PFSK-1 (cell line): ENCODE data around the gene ZNF133.

ENCODE experiments used
- FOXP2 ChIP-seq: optimal IDR thresholded peaks from 2 replicates; pipeline ENCODE3; 2011; ENCODE audit warnings: borderline replicate concordance, control low read depth, inconsistent platforms; ENCODE audit not compliant: insufficient read depth; ENCODE audit errors: extremely low read length, extremely low read depth
- POLR2AphosphoS5 ChIP-seq: IDR thresholded peaks from 2 replicates; pipeline ENCODE4 v1.6.1; 2012; ENCODE audit warnings: low read depth, mild to moderate bottlenecking, control low read depth, low read length, moderate library complexity
- REST ChIP-seq, 2 experiments: IDR thresholded peaks; 2 replicates each; pipeline versions ENCODE4 v1.6.1 to v1.8.0; 2011 to 2012; ENCODE audit warnings: low read depth in 2 of 2, low read length in 2 of 2, control low read depth in 1 of 2, inconsistent platforms in 1 of 2, mild to moderate bottlenecking in 1 of 2, moderate library complexity in 1 of 2; ENCODE audit not compliant: insufficient read depth in 1 of 2
- SIN3A ChIP-seq: IDR thresholded peaks from 2 replicates; pipeline ENCODE4 v1.6.1; 2012; ENCODE audit warnings: mild to moderate bottlenecking, low read length, moderate library complexity, borderline replicate concordance; ENCODE audit not compliant: insufficient read depth
- TAF1 ChIP-seq: IDR thresholded peaks from 2 replicates; pipeline ENCODE4 v1.6.1; 2012; ENCODE audit warnings: low read length, control low read depth, borderline replicate concordance; ENCODE audit not compliant: insufficient read depth

ZNF133 gene

GRCh38 chr20:18258126-18258860 lies 30.0 kb upstream of the ZNF133 start:
- TF ChIP-seq SIN3A (no peak), REST (IDR thresholded peaks at IDR 0.05; ENCODE audit: insufficient read depth in 1 of 2, low read depth in 2 of 2, low read length in 2 of 2) (no peak), FOXP2 (no peak)

GRCh38 chr20:18259730-18260129 lies 28.6 kb upstream of the ZNF133 start:
- no peak for TF ChIP-seq SIN3A
- TF ChIP-seq POLR2AphosphoS5 = no peak
- no peak for TF ChIP-seq FOXP2

- no peak for TF ChIP-seq REST (IDR thresholded peaks at IDR 0.05; ENCODE audit: insufficient read depth in 1 of 2, low read depth in 2 of 2, low read length in 2 of 2)
- TF ChIP-seq TAF1 = no peak
- TF ChIP-seq SIN3A = no peak
- no peak for TF ChIP-seq POLR2AphosphoS5
- TF ChIP-seq FOXP2 = no peak
Measured at GRCh38 chr20:18263723-18264122, 24.6 kb upstream of the ZNF133 start.

- TF ChIP-seq POLR2AphosphoS5 = no peak
- no peak for TF ChIP-seq REST (IDR thresholded peaks at IDR 0.05; ENCODE audit: insufficient read depth in 1 of 2, low read depth in 2 of 2, low read length in 2 of 2)
- TF ChIP-seq TAF1 = no peak
- no peak for TF ChIP-seq FOXP2
- no peak for TF ChIP-seq SIN3A
Measured at GRCh38 chr20:18265441-18265840, 22.9 kb upstream of the ZNF133 start.

- TF ChIP-seq SIN3A (no peak), FOXP2 (no peak), TAF1 (no peak), POLR2AphosphoS5 (no peak), REST (IDR thresholded peaks at IDR 0.05; ENCODE audit: insufficient read depth in 1 of 2, low read depth in 2 of 2, low read length in 2 of 2) (no peak)
Measured at GRCh38 chr20:18266282-18266681, 22.0 kb upstream of the ZNF133 start.
